Astrocyte (in vitro differentiated cells and primary cell): Measurements from ENCODE around the gene SLC25A28. TPM values are rescaled to one million over a fixed set of nuclear protein-coding genes. Genes with fewer than 3 reads are reported as not detected.

Experiments used
- DNase-seq: peaks from one replicate; pipeline ENCODE4 v3.0.0-alpha.2; 2010; ENCODE audit warnings: low read depth
- FAIRE-seq: peaks from 2 replicates; lab custom pipeline; 2011; peaks lifted over from hg19 to GRCh38; lab: Jason Lieb, UNC
- H2AFZ ChIP-seq: 2 replicates; pipeline ENCODE4 v1.6.0; 2012; ENCODE audit warnings: low read depth, low read length, inconsistent platforms
- H3K27ac ChIP-seq: 2 replicates; pipeline ENCODE4 v1.5.1; 2011; ENCODE audit warnings: low read depth, low read length, inconsistent platforms
- H3K27me3 ChIP-seq: 2 replicates; pipeline ENCODE4 v1.6.0; 2011; ENCODE audit warnings: low read length, inconsistent platforms; ENCODE audit not compliant: insufficient read depth
- H3K36me3 ChIP-seq: 2 replicates; pipeline ENCODE4 v1.5.1; 2011; ENCODE audit warnings: low read length, inconsistent platforms; ENCODE audit not compliant: insufficient read depth
- H3K4me1 ChIP-seq: 2 replicates; pipeline ENCODE4 v1.5.1; 2011; ENCODE audit warnings: low read length, inconsistent platforms; ENCODE audit not compliant: insufficient read depth
- H3K4me2 ChIP-seq: 2 replicates; pipeline ENCODE4 v1.6.0; 2012; ENCODE audit warnings: low read length, inconsistent platforms
- H3K4me3 ChIP-seq: 2 replicates; pipeline ENCODE4 v1.5.1; 2011; ENCODE audit warnings: low read depth, mild to moderate bottlenecking, low read length, inconsistent platforms; ENCODE audit not compliant: insufficient read depth
- H3K79me2 ChIP-seq: 2 replicates; pipeline ENCODE4 v1.6.0; 2012; ENCODE audit warnings: mild to moderate bottlenecking, low read length, inconsistent platforms; ENCODE audit not compliant: insufficient read depth
- H3K9ac ChIP-seq: 2 replicates; pipeline ENCODE4 v1.6.0; 2012; ENCODE audit warnings: mild to moderate bottlenecking, low read length, inconsistent platforms
- H3K9me3 ChIP-seq: 2 replicates; pipeline ENCODE4 v1.5.1; 2012; ENCODE audit warnings: low read depth, mild to moderate bottlenecking, low read length, inconsistent platforms; ENCODE audit not compliant: insufficient read depth
- H4K20me1 ChIP-seq: 2 replicates; pipeline ENCODE4 v1.6.0; 2012; ENCODE audit warnings: low read length, inconsistent platforms; ENCODE audit not compliant: insufficient read depth
- H3K27ac Mint-ChIP-seq: one replicate; pipeline ENCODE4 v1.8.0; 2021; ENCODE audit warnings: mild to moderate bottlenecking, mixed read lengths; ENCODE audit not compliant: unreplicated experiment
- H3K27me3 Mint-ChIP-seq: one replicate; pipeline ENCODE4 v1.8.0; 2021; ENCODE audit warnings: low read depth, mixed read lengths; ENCODE audit not compliant: unreplicated experiment
- H3K36me3 Mint-ChIP-seq: one replicate; pipeline ENCODE4 v1.8.0; 2021; ENCODE audit warnings: low read depth, mixed read lengths; ENCODE audit not compliant: unreplicated experiment
- H3K4me1 Mint-ChIP-seq: one replicate; pipeline ENCODE4 v1.8.0; 2021; ENCODE audit warnings: low read depth, mixed read lengths; ENCODE audit not compliant: unreplicated experiment
- H3K4me3 Mint-ChIP-seq: one replicate; pipeline ENCODE4 v1.8.0; 2021; ENCODE audit warnings: mild to moderate bottlenecking, moderate library complexity, mixed read lengths; ENCODE audit not compliant: unreplicated experiment
- H3K9me3 Mint-ChIP-seq: one replicate; pipeline ENCODE4 v1.8.0; 2021; ENCODE audit warnings: mild to moderate bottlenecking, mixed read lengths; ENCODE audit not compliant: unreplicated experiment
- EZH2 ChIP-seq: IDR thresholded peaks from 2 replicates; pipeline ENCODE4 v1.6.1; 2012; ENCODE audit warnings: mild to moderate bottlenecking, low read length, inconsistent platforms; ENCODE audit not compliant: insufficient read depth
- total RNA-seq: library from RNA; stranded (reverse); gene quantifications from 2 replicates; pipeline ENCODE4 v1.2.1, GENCODE V29; 2021
- TF ChIP-seq, protein P1 (sequence below): IDR thresholded peaks from 2 replicates; pipeline ENCODE4 v1.5.1; 2011; ENCODE audit warnings: low read depth, mild to moderate bottlenecking, inconsistent platforms, low read length, moderate library complexity; ENCODE audit not compliant: insufficient read depth

The SLC25A28 gene
- total RNA-seq, 1 donor from 2014 or later: 38.0 TPM

DNA sequence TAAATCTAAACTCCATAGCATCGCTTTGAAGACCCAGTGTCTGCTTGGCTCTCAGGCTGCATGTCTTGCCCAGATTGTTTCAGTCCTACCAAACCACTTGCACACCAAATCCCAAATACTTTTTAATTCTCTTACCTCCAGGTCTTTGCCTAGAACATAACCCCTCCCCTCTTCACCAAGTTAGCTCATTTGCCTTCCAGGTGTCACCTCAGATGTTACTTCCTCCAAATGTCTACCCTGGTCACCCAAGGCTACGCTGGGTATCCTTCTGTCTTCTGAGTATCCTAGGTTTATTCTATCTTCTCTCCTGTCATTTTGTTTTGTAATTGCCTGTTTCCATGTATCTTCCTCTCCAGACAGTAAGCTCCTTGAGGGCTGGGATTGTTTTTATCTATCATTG, 11.1 kb downstream of the SLC25A28 start:
- FAIRE-seq (no peak), DNase-seq (no peak)
- Mint-ChIP-seq H3K4me1 (no peaks in the 10 kb centered on the region), H3K27me3 (no peaks in the 10 kb centered on the region), H3K9me3 (no peaks in the 10 kb centered on the region), H3K36me3 (peaks cover 16% of the 10 kb centered on the region), H3K27ac (no peak overlapping the region), H3K4me3 (no peak overlapping the region)
- TF ChIP-seq, protein P1, sequence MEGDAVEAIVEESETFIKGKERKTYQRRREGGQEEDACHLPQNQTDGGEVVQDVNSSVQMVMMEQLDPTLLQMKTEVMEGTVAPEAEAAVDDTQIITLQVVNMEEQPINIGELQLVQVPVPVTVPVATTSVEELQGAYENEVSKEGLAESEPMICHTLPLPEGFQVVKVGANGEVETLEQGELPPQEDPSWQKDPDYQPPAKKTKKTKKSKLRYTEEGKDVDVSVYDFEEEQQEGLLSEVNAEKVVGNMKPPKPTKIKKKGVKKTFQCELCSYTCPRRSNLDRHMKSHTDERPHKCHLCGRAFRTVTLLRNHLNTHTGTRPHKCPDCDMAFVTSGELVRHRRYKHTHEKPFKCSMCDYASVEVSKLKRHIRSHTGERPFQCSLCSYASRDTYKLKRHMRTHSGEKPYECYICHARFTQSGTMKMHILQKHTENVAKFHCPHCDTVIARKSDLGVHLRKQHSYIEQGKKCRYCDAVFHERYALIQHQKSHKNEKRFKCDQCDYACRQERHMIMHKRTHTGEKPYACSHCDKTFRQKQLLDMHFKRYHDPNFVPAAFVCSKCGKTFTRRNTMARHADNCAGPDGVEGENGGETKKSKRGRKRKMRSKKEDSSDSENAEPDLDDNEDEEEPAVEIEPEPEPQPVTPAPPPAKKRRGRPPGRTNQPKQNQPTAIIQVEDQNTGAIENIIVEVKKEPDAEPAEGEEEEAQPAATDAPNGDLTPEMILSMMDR: no peak
- no peak for TF ChIP-seq EZH2
- H3K4me1 ChIP-seq: no peaks in the 10 kb centered on the region
- no peak overlapping the region for H3K9ac ChIP-seq
- H3K36me3 ChIP-seq: peaks cover 12% of the 10 kb centered on the region
- no peaks in the 10 kb centered on the region for H3K27me3 ChIP-seq
- no peaks in the 10 kb centered on the region for H3K79me2 ChIP-seq
- H3K27ac ChIP-seq: no peak overlapping the region
- no peak overlapping the region for H2AFZ ChIP-seq
- no peak overlapping the region for H3K4me2 ChIP-seq
- H3K9me3 ChIP-seq: no peaks in the 10 kb centered on the region
- H4K20me1 ChIP-seq: peaks cover 21% of the 10 kb centered on the region
- H3K4me3 ChIP-seq: no peak overlapping the region

DNA sequence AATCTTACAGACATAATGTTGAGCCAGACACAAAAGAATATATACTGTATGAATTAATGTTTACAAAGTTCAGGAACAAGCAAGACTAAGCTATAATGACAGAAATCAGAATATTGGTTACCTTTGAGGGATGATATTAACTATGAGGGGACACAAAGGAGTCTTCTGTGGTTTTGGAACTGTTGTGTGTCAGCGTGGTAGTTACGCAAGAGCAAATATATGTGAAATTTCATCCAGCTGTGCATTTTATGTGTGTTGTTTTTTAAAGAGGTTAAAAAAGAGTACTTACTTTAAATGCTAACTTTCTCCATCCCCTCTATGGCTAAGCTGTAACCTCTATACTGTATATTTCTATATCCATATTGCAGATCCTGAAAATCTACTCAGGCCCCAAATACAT, 14.9 kb downstream of the SLC25A28 start:
- Histone ChIP-seq H3K9ac (no peak overlapping the region), H3K4me2 (no peak overlapping the region), H3K4me1 (no peaks in the 10 kb centered on the region), H3K27me3 (peaks cover 2% of the 10 kb centered on the region), H4K20me1 (no peaks in the 10 kb centered on the region), H3K27ac (no peak overlapping the region), H3K4me3 (no peak overlapping the region), H2AFZ (no peak overlapping the region), H3K79me2 (no peaks in the 10 kb centered on the region), H3K9me3 (no peaks in the 10 kb centered on the region), H3K36me3 (peaks cover 8% of the 10 kb centered on the region)
- H3K27me3 Mint-ChIP-seq: no peaks in the 10 kb centered on the region
- no peak overlapping the region for H3K4me3 Mint-ChIP-seq
- H3K9me3 Mint-ChIP-seq: no peaks in the 10 kb centered on the region
- DNase-seq: no peak
- H3K4me1 Mint-ChIP-seq: no peaks in the 10 kb centered on the region
- no peak for FAIRE-seq
- TF ChIP-seq, protein P1: no peak
- no peak for TF ChIP-seq EZH2
- peaks cover 2% of the 10 kb centered on the region for H3K36me3 Mint-ChIP-seq
- no peak overlapping the region for H3K27ac Mint-ChIP-seq

DNA sequence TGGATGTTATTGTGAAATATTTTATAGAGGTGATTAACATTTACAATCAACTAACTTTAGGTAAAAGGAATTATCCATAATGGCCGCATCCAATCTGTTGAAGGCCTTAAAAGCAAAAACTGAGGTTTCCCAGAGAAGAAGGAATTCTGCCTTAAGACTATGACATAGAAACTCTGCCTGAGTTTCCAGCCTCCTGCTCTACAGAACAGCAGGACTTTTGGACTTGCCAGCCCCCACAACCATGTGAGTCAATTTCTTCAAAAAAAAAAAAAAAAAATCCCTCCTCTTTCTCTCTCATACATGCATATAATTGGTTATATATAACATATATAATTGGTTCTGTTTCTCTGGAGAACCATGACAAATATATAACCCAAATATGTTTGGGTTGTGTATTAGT, 15.4 kb downstream of the SLC25A28 start:
- Histone ChIP-seq H2AFZ (no peak overlapping the region), H3K27ac (no peak overlapping the region), H3K9ac (no peak overlapping the region), H3K36me3 (peaks cover 3% of the 10 kb centered on the region), H3K4me3 (no peak overlapping the region), H3K9me3 (no peaks in the 10 kb centered on the region), H4K20me1 (no peaks in the 10 kb centered on the region), H3K4me2 (no peak overlapping the region), H3K79me2 (no peaks in the 10 kb centered on the region), H3K27me3 (peaks cover 2% of the 10 kb centered on the region), H3K4me1 (no peaks in the 10 kb centered on the region)
- H3K36me3 Mint-ChIP-seq: peaks cover 2% of the 10 kb centered on the region
- H3K4me1 Mint-ChIP-seq: no peaks in the 10 kb centered on the region
- FAIRE-seq (no peak), DNase-seq (no peak)
- H3K4me3 Mint-ChIP-seq: no peak overlapping the region
- H3K27ac Mint-ChIP-seq: no peak overlapping the region
- TF ChIP-seq, protein P1: no peak
- TF ChIP-seq EZH2: no peak
- H3K27me3 Mint-ChIP-seq: peaks cover 2% of the 10 kb centered on the region
- H3K9me3 Mint-ChIP-seq: no peaks in the 10 kb centered on the region
